Measurements from ENCODE around the gene PIP4P1. TPM values are rescaled to one million over a fixed set of nuclear protein-coding genes. Genes with fewer than 3 reads are reported as not detected.
A peak's percentile ranks its signal among the peaks of the same experiment; 100 is the strongest.

The PIP4P1 gene
- total and polyA plus RNA-seq, 2 of the 13 experiments (the other 11 are each of a cell fraction or from before 2014, with no cell fraction given): 33.4 to 47.0 TPM

GRCh38 chr14:20469242-20469889 is 8.1 kb upstream of the PIP4P1 start, which contains the start of gene PNP (continued):
- no peak for TF ChIP-seq ZBTB40 (IDR thresholded peaks at IDR 0.05)
- peak; percentile 41; the same call in 1 of the 2 replicates for TF ChIP-seq ZBTB40 (CRISPR knock-in tag; IDR thresholded peaks at IDR 0.05)
- TF ChIP-seq ZNF441 (CRISPR knock-in tag; IDR thresholded peaks at IDR 0.05; ENCODE audit: borderline replicate concordance): peak; percentile 88
- TF ChIP-seq ZNF138 (CRISPR knock-in tag; IDR thresholded peaks at IDR 0.05; ENCODE audit: low read depth): peak; percentile 60; the same call in 1 of the 2 replicates
- no peak for TF ChIP-seq BRF2 (CRISPR knock-in tag; IDR thresholded peaks at IDR 0.05)
- TF ChIP-seq ZMAT3 (CRISPR knock-in tag; conservative IDR thresholded peaks at IDR 0.05): peak; percentile 98
- no peak for TF ChIP-seq ZNF878 (CRISPR knock-in tag; IDR thresholded peaks at IDR 0.05)
- peak; percentile 38; the same call in 1 of the 2 replicates for TF ChIP-seq BORCS8-MEF2B (CRISPR knock-in tag; IDR thresholded peaks at IDR 0.05)
- TF ChIP-seq RBM39 (IDR thresholded peaks at IDR 0.05; ENCODE audit: low read depth, low read length, poor library complexity, severe bottlenecking): peak; percentile 65
- no peak; the same call in 1 of the 2 replicates for TF ChIP-seq ZNF362 (CRISPR knock-in tag; IDR thresholded peaks at IDR 0.05; ENCODE audit: borderline replicate concordance)
- peak; percentile 92 for TF ChIP-seq ZNF883 (CRISPR knock-in tag; IDR thresholded peaks at IDR 0.05; ENCODE audit: not compliant biosample characterization)
- TF ChIP-seq SIX4 (CRISPR knock-in tag; IDR thresholded peaks at IDR 0.05): no peak
- TF ChIP-seq SP4 (CRISPR knock-in tag; IDR thresholded peaks at IDR 0.05): peak; percentile 55; the same call in 1 of the 2 replicates
- no peak; the same call in 1 of the 2 replicates for TF ChIP-seq ETS1 (CRISPR knock-in tag; IDR thresholded peaks at IDR 0.05)
- peak; percentile 61; the same call in 1 of the 2 replicates for TF ChIP-seq GTF2F1 (IDR thresholded peaks at IDR 0.05; ENCODE audit: low read length)
- TF ChIP-seq PRPF4 (IDR thresholded peaks at IDR 0.05; ENCODE audit: low read depth, low read length, poor library complexity, severe bottlenecking): no peak
- 0 out of 2 replicates have a peak, but pooled peaks have one; percentile 85 for TF ChIP-seq ZNF224 (CRISPR knock-in tag; IDR thresholded peaks at IDR 0.05)
